ENCODE measurements around the gene POLR2M. TPM values are rescaled to one million over a fixed set of nuclear protein-coding genes. Genes with fewer than 3 reads are reported as not detected.
A peak's percentile ranks its signal among the peaks of the same experiment; 100 is the strongest.

Gene POLR2M
- polyA plus RNA-seq, 1 experiment = 126 TPM

GRCh38 chr15:57728436-57728835 is 21.9 kb downstream of the POLR2M start:
- H3K27me3 ChIP-seq (ENCODE audit: control insufficient read depth, insufficient read depth, low read length) = no peaks in the 10 kb centered on the region
- POLR2A ChIA-PET = no interaction called here
- TF ChIP-seq CTCF (IDR thresholded peaks at IDR 0.05; ENCODE audit: insufficient read depth, low read depth, low read length) = no peak
- no peaks in the 10 kb centered on the region for H3K36me3 ChIP-seq (ENCODE audit: control insufficient read depth, insufficient read depth, low read length)
- H3K4me3 ChIP-seq (ENCODE audit: low read depth, low read length) = no peak overlapping the region
- CTCF ChIA-PET = interaction anchor here (1.3 to 12.5 kb wide), 2 partner anchors 19 to 338 kb away, joined by 3 to 155 read pairs; no protein-coding TSS in a partner anchor
- no peak for DNase-seq (ENCODE audit: low read depth)

- Histone ChIP-seq H3K4me3 (ENCODE audit: low read depth, low read length) (no peak overlapping the region), H3K27me3 (ENCODE audit: control insufficient read depth, insufficient read depth, low read length) (no peaks in the 10 kb centered on the region), H3K36me3 (ENCODE audit: control insufficient read depth, insufficient read depth, low read length) (no peaks in the 10 kb centered on the region)
- no peak for DNase-seq (ENCODE audit: low read depth)
- ChIA-PET POLR2A (no interaction called here), CTCF (interaction anchor here (0.6 to 12.5 kb wide), 10 partner anchors 8 to 336 kb away, joined by 3 to 155 read pairs (median 10); partner anchors contain the start of gene POLR2M)
- TF ChIP-seq CTCF (IDR thresholded peaks at IDR 0.05; ENCODE audit: insufficient read depth, low read depth, low read length) = no peak
Measured at GRCh38 chr15:57730876-57731275, 24.4 kb downstream of the POLR2M start.

- TF ChIP-seq CTCF (IDR thresholded peaks at IDR 0.05; ENCODE audit: insufficient read depth, low read depth, low read length) = no peak
- ChIA-PET POLR2A (no interaction called here), CTCF (interaction anchor here (0.7 to 12.5 kb wide), 20 partner anchors 9 to 452 kb away, joined by 3 to 155 read pairs (median 4); partner anchors contain the start of gene POLR2M)
- no peaks in the 10 kb centered on the region for H3K36me3 ChIP-seq (ENCODE audit: control insufficient read depth, insufficient read depth, low read length)
- no peak overlapping the region for H3K4me3 ChIP-seq (ENCODE audit: low read depth, low read length)
- no peak for DNase-seq (ENCODE audit: low read depth)
- H3K27me3 ChIP-seq (ENCODE audit: control insufficient read depth, insufficient read depth, low read length) = no peaks in the 10 kb centered on the region
Measured at GRCh38 chr15:57731530-57732103, 25.1 kb downstream of the POLR2M start.

- DNase-seq (ENCODE audit: low read depth) = no peak
- ChIA-PET CTCF (interaction anchor here (0.5 to 12.5 kb wide), 29 partner anchors 11 to 1367 kb away, joined by 3 to 155 read pairs (median 5); partner anchors contain the start of gene POLR2M), POLR2A (no interaction called here)
- peak; percentile 81 for TF ChIP-seq CTCF (IDR thresholded peaks at IDR 0.05; ENCODE audit: insufficient read depth, low read depth, low read length)
- Histone ChIP-seq H3K36me3 (ENCODE audit: control insufficient read depth, insufficient read depth, low read length) (no peaks in the 10 kb centered on the region), H3K4me3 (ENCODE audit: low read depth, low read length) (no peak overlapping the region), H3K27me3 (ENCODE audit: control insufficient read depth, insufficient read depth, low read length) (no peaks in the 10 kb centered on the region)
Measured at GRCh38 chr15:57732526-57733331, 26.2 kb downstream of the POLR2M start.

GRCh38 chr15:57734860-57735259 is 28.3 kb downstream of the POLR2M start:
- Histone ChIP-seq H3K4me3 (ENCODE audit: low read depth, low read length) (no peak overlapping the region), H3K27me3 (ENCODE audit: control insufficient read depth, insufficient read depth, low read length) (no peaks in the 10 kb centered on the region), H3K36me3 (ENCODE audit: control insufficient read depth, insufficient read depth, low read length) (no peaks in the 10 kb centered on the region)
- POLR2A ChIA-PET = no interaction called here
- CTCF ChIA-PET = interaction anchor here (0.8 to 12.5 kb wide), 6 partner anchors 13 to 336 kb away, joined by 3 to 155 read pairs (median 4); no protein-coding TSS in a partner anchor
- no peak for TF ChIP-seq CTCF (IDR thresholded peaks at IDR 0.05; ENCODE audit: insufficient read depth, low read depth, low read length)
- no peak for DNase-seq (ENCODE audit: low read depth)

Data from BJ (cell line).